PC-9 (cell line): ENCODE results near the gene KRT12.

ENCODE experiments used
- EZH2 ChIP-seq: fragments of 200-600 bp; sonication (generic); IDR thresholded peaks from 2 replicates; pipeline ENCODE4 v1.8.0; 2017; ENCODE audit warnings: antibody characterized with exemption, low read depth
- TF ChIP-seq, protein P1 (sequence below): fragments of 200-600 bp; sonication (generic); conservative IDR thresholded peaks from 2 replicates; pipeline ENCODE4 v1.6.1; 2017; ENCODE audit warnings: mixed run types, antibody characterized with exemption, mild to moderate bottlenecking, moderate library complexity

- TF ChIP-seq, protein P1, sequence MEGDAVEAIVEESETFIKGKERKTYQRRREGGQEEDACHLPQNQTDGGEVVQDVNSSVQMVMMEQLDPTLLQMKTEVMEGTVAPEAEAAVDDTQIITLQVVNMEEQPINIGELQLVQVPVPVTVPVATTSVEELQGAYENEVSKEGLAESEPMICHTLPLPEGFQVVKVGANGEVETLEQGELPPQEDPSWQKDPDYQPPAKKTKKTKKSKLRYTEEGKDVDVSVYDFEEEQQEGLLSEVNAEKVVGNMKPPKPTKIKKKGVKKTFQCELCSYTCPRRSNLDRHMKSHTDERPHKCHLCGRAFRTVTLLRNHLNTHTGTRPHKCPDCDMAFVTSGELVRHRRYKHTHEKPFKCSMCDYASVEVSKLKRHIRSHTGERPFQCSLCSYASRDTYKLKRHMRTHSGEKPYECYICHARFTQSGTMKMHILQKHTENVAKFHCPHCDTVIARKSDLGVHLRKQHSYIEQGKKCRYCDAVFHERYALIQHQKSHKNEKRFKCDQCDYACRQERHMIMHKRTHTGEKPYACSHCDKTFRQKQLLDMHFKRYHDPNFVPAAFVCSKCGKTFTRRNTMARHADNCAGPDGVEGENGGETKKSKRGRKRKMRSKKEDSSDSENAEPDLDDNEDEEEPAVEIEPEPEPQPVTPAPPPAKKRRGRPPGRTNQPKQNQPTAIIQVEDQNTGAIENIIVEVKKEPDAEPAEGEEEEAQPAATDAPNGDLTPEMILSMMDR = no peak
- TF ChIP-seq EZH2 = no peak
Measured at GRCh38 chr17:40896916-40897455, 30.0 kb upstream of the KRT12 start.
